ENCODE data around the gene FAM237B. TPM values are rescaled to one million over a fixed set of nuclear protein-coding genes. Genes with fewer than 3 reads are reported as not detected.

Gene FAM237B
- total and polyA plus RNA-seq, 2 donors (not counting 1 experiment from before 2014, with no cell fraction given), result not detected

- intact Hi-C loops (cut with micrococcal nuclease), result no loop called here
- ChIA-PET POLR2A (no interaction called here), CTCF (interaction anchor here (0.9 to 6.2 kb wide), 2 partner anchors 17 to 118 kb away, joined by 3 to 79 read pairs; no protein-coding TSS in a partner anchor)
- Mint-ChIP-seq H3K27ac (no peak overlapping the region), H3K4me1 (no peaks in the 10 kb centered on the region), H3K27me3 (peaks cover 12% of the 10 kb centered on the region), H3K4me3 (no peak overlapping the region), H3K9me3 (ENCODE audit: insufficient read depth) (no peaks in the 10 kb centered on the region)
- ATAC-seq (ENCODE audit: low read depth) (no peak), DNase-seq (no peak)
- no peaks in the 10 kb centered on the region for H4K20me1 ChIP-seq (ENCODE audit: control insufficient read depth, insufficient read depth, low read length, poor library complexity, severe bottlenecking)
- H3K4me1 ChIP-seq (ENCODE audit: control insufficient read depth in 2 of 2, insufficient read depth in 2 of 2, low read length in 2 of 2), result no peaks in the 10 kb centered on the region
- H3K36me3 ChIP-seq (replicated peaks in 1 of 2; ENCODE audit: control extremely low read depth in 1 of 2, control insufficient read depth in 1 of 2, extremely low read depth in 1 of 2, insufficient read depth in 2 of 2, low read length in 1 of 2), result no peaks in the 10 kb centered on the region
- H3K27me3 ChIP-seq (replicated peaks in 1 of 4; ENCODE audit: control extremely low read depth in 1 of 4, control insufficient read depth in 3 of 4, insufficient read depth in 4 of 4, low read length in 3 of 4), result no peaks in the 10 kb centered on the region
- no peak overlapping the region for H3K27ac ChIP-seq (ENCODE audit: low read length in 2 of 2)
- no peak overlapping the region for H2AFZ ChIP-seq (ENCODE audit: insufficient read depth, low read depth, low read length, poor library complexity, severe bottlenecking)
- no peak overlapping the region for H3K4me3 ChIP-seq (ENCODE audit: control extremely low read depth in 1 of 5, extremely low read depth in 1 of 5, insufficient read depth in 1 of 5, low read depth in 2 of 5, low read length in 4 of 5)
- TF ChIP-seq CTCF (IDR thresholded peaks at IDR 0.05) (no peak), EZH2 (IDR thresholded peaks at IDR 0.05; ENCODE audit: borderline replicate concordance, insufficient read depth, low read depth, low read length, poor library complexity, severe bottlenecking) (no peak)
- H3K9me3 ChIP-seq (ENCODE audit: control extremely low read depth in 1 of 3, control insufficient read depth in 2 of 3, insufficient read depth in 1 of 3, low read length in 2 of 3), result no peaks in the 10 kb centered on the region
- WGBS (ENCODE audit: insufficient coverage), result 100% methylated on average over 1 of the region's 5 CpGs
- H3K79me2 ChIP-seq (ENCODE audit: control insufficient read depth, insufficient read depth, low read length), result no peaks in the 10 kb centered on the region
- no peak overlapping the region for H3K4me2 ChIP-seq (replicated peaks; ENCODE audit: low read depth, low read length, poor library complexity, severe bottlenecking)
- no peak overlapping the region for H3K9ac ChIP-seq (ENCODE audit: low read length)
These were observed 11.2 kb downstream of the FAM237B start for GRCh38 chr7:90309872-90310271.

DNA sequence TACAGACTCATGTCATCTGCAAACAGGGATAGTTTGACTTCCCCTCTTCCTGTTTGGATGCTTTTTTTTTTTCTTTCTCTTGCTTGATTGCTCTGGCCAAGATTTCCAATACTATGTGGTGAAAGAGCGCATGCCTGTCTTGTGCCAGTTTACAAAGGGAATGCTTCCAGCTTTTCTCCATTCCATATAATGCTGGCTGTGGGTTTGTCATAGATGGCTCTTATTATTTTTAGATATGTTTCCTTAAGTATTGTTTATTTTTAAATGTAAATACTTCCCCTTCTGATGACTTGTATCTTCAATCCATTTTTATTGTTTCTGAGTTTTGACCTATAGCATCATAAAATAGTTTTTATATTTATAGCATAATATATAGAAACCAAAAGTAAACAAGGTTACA is 17.9 kb downstream of the FAM237B start:
- no peak overlapping the region for H3K4me2 ChIP-seq (replicated peaks; ENCODE audit: low read depth, low read length, poor library complexity, severe bottlenecking)
- H3K9ac ChIP-seq (ENCODE audit: low read length), result no peak overlapping the region
- ChIA-PET CTCF (interaction anchor here (0.9 to 1.4 kb wide), 2 partner anchors 10 to 149 kb away, joined by 3 to 4 read pairs; partner anchors contain the start of gene STEAP1), POLR2A (no interaction called here)
- Mint-ChIP-seq H3K27me3 (peaks cover 3% of the 10 kb centered on the region), H3K27ac (no peak overlapping the region), H3K4me1 (no peaks in the 10 kb centered on the region), H3K9me3 (ENCODE audit: insufficient read depth) (no peaks in the 10 kb centered on the region), H3K4me3 (no peak overlapping the region)
- H3K36me3 ChIP-seq (replicated peaks in 1 of 2; ENCODE audit: control extremely low read depth in 1 of 2, control insufficient read depth in 1 of 2, extremely low read depth in 1 of 2, insufficient read depth in 2 of 2, low read length in 1 of 2), result no peaks in the 10 kb centered on the region
- no peak overlapping the region for H3K4me3 ChIP-seq (ENCODE audit: control extremely low read depth in 1 of 5, extremely low read depth in 1 of 5, insufficient read depth in 1 of 5, low read depth in 2 of 5, low read length in 4 of 5)
- no peaks in the 10 kb centered on the region for H3K4me1 ChIP-seq (ENCODE audit: control insufficient read depth in 2 of 2, insufficient read depth in 2 of 2, low read length in 2 of 2)
- ATAC-seq (ENCODE audit: low read depth) (no peak), DNase-seq (no peak)
- no peak for TF ChIP-seq CTCF (IDR thresholded peaks at IDR 0.05)
- TF ChIP-seq EZH2 (IDR thresholded peaks at IDR 0.05; ENCODE audit: borderline replicate concordance, insufficient read depth, low read depth, low read length, poor library complexity, severe bottlenecking), result no peak
- no peak overlapping the region for H2AFZ ChIP-seq (ENCODE audit: insufficient read depth, low read depth, low read length, poor library complexity, severe bottlenecking)
- WGBS (ENCODE audit: insufficient coverage), result no CpG with 5 or more reads among the region's 1 CpG
- no peaks in the 10 kb centered on the region for H3K79me2 ChIP-seq (ENCODE audit: control insufficient read depth, insufficient read depth, low read length)
- H3K27me3 ChIP-seq (replicated peaks in 1 of 4; ENCODE audit: control extremely low read depth in 1 of 4, control insufficient read depth in 3 of 4, insufficient read depth in 4 of 4, low read length in 3 of 4), result no peaks in the 10 kb centered on the region
- H4K20me1 ChIP-seq (ENCODE audit: control insufficient read depth, insufficient read depth, low read length, poor library complexity, severe bottlenecking), result no peaks in the 10 kb centered on the region
- H3K9me3 ChIP-seq (ENCODE audit: control extremely low read depth in 1 of 3, control insufficient read depth in 2 of 3, insufficient read depth in 1 of 3, low read length in 2 of 3), result no peaks in the 10 kb centered on the region
- intact Hi-C loops (cut with micrococcal nuclease), result no loop called here
- H3K27ac ChIP-seq (ENCODE audit: low read length in 2 of 2), result no peak overlapping the region
